Measurements from ENCODE around the gene RGS7. TPM values are rescaled to one million over a fixed set of nuclear protein-coding genes. Genes with fewer than 3 reads are reported as not detected.

Gene RGS7
- total RNA-seq, 1 donor from 2014 or later, result not detected

GRCh38 chr1:241276391-241276790 is 80.6 kb downstream of the RGS7 start:
- Histone ChIP-seq H3K9me3 (peaks cover 6% of the 10 kb centered on the region), H3K36me3 (no peaks in the 10 kb centered on the region), H3K4me1 (no peaks in the 10 kb centered on the region), H3K27ac (no peak overlapping the region), H3K4me3 (no peak overlapping the region), H3K27me3 (no peaks in the 10 kb centered on the region)
- DNase-seq (no peak), ATAC-seq (no peak)
- intact Hi-C loops (cut with DNase I), result no loop called here
- TF ChIP-seq, protein P1, sequence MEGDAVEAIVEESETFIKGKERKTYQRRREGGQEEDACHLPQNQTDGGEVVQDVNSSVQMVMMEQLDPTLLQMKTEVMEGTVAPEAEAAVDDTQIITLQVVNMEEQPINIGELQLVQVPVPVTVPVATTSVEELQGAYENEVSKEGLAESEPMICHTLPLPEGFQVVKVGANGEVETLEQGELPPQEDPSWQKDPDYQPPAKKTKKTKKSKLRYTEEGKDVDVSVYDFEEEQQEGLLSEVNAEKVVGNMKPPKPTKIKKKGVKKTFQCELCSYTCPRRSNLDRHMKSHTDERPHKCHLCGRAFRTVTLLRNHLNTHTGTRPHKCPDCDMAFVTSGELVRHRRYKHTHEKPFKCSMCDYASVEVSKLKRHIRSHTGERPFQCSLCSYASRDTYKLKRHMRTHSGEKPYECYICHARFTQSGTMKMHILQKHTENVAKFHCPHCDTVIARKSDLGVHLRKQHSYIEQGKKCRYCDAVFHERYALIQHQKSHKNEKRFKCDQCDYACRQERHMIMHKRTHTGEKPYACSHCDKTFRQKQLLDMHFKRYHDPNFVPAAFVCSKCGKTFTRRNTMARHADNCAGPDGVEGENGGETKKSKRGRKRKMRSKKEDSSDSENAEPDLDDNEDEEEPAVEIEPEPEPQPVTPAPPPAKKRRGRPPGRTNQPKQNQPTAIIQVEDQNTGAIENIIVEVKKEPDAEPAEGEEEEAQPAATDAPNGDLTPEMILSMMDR (IDR thresholded peaks at IDR 0.05), result no peak

- no peak overlapping the region for H3K4me3 ChIP-seq
- peaks cover 6% of the 10 kb centered on the region for H3K9me3 ChIP-seq
- DNase-seq (no peak), ATAC-seq (no peak)
- TF ChIP-seq, protein P1 (IDR thresholded peaks at IDR 0.05), result no peak
- H3K4me1 ChIP-seq, result no peaks in the 10 kb centered on the region
- no peak overlapping the region for H3K27ac ChIP-seq
- no peaks in the 10 kb centered on the region for H3K27me3 ChIP-seq
- intact Hi-C loops (cut with DNase I), result no loop called here
- H3K36me3 ChIP-seq, result no peaks in the 10 kb centered on the region
Observed at GRCh38 chr1:241275981-241276380, 81.0 kb downstream of the RGS7 start.

- no peak for DNase-seq
- Histone ChIP-seq H3K4me1 (no peaks in the 10 kb centered on the region), H3K4me3 (no peak overlapping the region), H3K9me3 (peaks cover 6% of the 10 kb centered on the region), H3K36me3 (no peaks in the 10 kb centered on the region), H3K27me3 (no peaks in the 10 kb centered on the region), H3K27ac (no peak overlapping the region)
- ATAC-seq, result no peak
- intact Hi-C loops (cut with DNase I), result no loop called here
- TF ChIP-seq, protein P1 (IDR thresholded peaks at IDR 0.05), result no peak
Observed at GRCh38 chr1:241275226-241275625, 81.8 kb downstream of the RGS7 start.

DNA sequence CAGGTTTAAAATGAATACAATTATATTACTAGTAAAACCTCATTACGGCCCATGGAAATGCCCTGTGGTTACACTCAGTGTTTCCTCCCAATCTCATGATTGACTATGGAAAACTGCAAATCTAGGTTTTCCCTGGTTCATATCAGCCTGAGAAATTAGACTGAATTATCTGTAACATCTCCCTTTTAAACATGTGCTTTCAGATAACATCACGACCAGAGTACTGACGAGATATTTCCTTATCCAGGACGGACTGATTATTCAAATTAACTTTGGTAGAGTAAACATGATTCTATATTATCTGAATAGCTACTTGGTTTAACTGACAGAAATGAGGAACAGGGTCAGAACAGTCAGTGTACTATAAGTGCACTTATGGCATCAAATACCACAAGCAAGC is 82.3 kb downstream of the RGS7 start:
- H3K9me3 ChIP-seq, result peaks cover 6% of the 10 kb centered on the region
- intact Hi-C loops (cut with DNase I), result no loop called here
- ATAC-seq (no peak), DNase-seq (no peak)
- H3K27ac ChIP-seq, result no peak overlapping the region
- H3K27me3 ChIP-seq, result no peaks in the 10 kb centered on the region
- H3K4me1 ChIP-seq, result no peaks in the 10 kb centered on the region
- TF ChIP-seq, protein P1 (IDR thresholded peaks at IDR 0.05), result no peak
- H3K4me3 ChIP-seq, result no peak overlapping the region
- H3K36me3 ChIP-seq, result no peaks in the 10 kb centered on the region

DNA sequence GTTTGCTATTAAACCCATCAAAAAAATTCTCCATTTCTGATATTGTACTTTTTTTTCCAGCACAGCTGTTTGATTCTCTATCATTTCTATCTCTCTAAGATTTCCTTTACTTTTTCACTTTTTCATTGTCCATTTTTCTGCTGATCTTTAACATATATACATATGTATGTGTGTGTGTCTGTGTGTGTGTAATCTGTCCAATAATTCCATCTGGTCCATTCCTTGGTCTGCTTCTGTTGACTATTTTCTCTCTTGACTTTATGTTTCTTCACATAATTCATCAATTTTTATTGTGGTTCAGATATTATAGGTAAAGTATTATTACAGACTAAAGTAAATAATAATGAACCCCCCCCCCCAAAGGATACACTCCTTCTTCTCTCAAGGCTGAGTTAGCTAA is 84.2 kb downstream of the RGS7 start:
- Histone ChIP-seq H3K36me3 (no peaks in the 10 kb centered on the region), H3K4me1 (no peaks in the 10 kb centered on the region), H3K4me3 (no peak overlapping the region), H3K27me3 (no peaks in the 10 kb centered on the region), H3K9me3 (peaks cover 6% of the 10 kb centered on the region), H3K27ac (no peak overlapping the region)
- TF ChIP-seq, protein P1 (IDR thresholded peaks at IDR 0.05), result no peak
- no peak for DNase-seq
- intact Hi-C loops (cut with DNase I), result no loop called here
- ATAC-seq, result no peak

DNA sequence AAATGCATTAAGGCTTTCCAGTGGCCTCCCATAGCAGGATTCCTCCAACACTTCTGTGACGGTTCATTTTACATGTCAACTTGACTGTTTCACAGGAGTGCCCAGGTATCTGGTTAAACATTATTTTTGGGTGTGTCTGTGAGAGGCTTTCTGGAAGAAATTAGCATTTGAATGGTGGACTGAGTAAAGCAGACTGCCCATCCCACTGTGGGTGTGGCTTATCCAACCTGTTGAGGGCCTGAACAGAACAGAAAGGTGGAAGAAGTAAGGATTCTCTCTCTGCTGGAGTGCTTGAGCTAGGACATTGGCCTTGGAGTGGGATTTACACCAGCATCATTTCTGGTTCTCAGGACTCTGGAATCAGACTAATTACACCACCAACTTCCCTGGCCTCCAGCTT is 85.6 kb downstream of the RGS7 start:
- intact Hi-C loops (cut with DNase I), result no loop called here

More for the DNA sequence above, 85.6 kb downstream of the RGS7 start:
- H3K9me3 ChIP-seq, result peaks cover 6% of the 10 kb centered on the region
- no peak overlapping the region for H3K27ac ChIP-seq
- no peak overlapping the region for H3K4me3 ChIP-seq
- TF ChIP-seq, protein P1 (IDR thresholded peaks at IDR 0.05), result no peak
- peak; percentile 72 for ATAC-seq
- H3K27me3 ChIP-seq, result no peaks in the 10 kb centered on the region
- no peaks in the 10 kb centered on the region for H3K36me3 ChIP-seq
- no peak for DNase-seq
- H3K4me1 ChIP-seq, result no peaks in the 10 kb centered on the region

All from upper lobe of right lung (tissue), 1 donor.